CD4-positive, alpha-beta T cell treated with Interleukin-4 for 4 hours (primary cell): ENCODE measurements around the gene TPST2.
"Not testable (repeated sequence)": the region's sequence is repeated elsewhere in the genome, so short reads cannot be mapped to it uniquely, and the experiment has no call there.

Experiments used
- DNase-seq: peaks from one replicate; pipeline ENCODE4 v3.0.0-alpha.2; 2020

TPST2 gene

DNA sequence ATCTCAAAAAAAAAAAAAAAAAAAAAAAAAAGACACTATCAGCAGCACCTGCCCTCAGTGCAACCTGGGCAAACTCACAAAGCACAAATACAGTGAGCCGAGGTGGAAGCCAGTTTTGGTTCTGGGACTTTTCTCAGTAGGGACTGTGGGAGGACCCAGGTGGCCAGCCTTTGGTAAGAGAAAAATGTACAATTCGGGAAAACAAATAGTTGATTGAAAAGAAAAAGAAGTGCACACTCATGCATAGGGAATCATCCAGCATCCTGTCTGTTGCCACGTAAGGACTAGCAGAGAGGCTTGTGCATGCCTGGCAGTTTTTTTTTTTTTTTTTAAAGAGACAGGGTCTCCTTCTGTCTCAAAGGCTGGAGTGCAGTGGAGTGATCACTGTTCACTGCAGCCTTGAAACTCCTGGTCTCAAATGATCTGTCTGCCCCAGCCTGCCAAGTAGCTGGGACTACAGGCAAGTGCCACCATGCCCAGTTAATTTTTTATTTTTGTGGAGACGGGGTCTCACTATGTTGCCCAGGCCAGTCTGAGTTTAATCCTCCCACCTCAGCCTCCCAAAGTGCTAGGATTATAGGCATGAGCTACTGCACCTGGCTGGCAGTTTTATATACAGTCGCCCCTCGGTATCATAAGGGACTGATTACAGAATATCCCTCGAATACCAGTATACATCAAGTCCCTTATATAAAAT, 36.7 kb downstream of the TPST2 start:
- no peak for DNase-seq

DNA sequence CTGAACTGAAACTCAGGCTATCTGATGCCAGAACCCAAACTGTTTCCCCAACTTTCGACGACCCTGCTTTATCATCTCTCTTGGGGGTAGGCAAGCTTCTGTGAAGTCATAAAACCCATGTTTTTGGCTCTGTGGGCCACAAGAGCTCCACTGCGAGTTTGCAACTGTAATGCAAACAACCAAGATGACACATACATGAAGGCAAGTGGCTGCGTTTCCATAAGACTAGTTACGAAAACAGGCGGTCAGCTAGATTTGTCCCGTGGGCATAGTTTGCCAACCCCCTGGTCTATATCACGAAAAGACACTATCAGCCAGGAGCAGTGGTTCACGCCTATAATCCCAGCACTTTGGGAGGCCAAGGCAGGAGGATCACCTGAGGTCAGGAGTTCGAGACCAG, 37.5 kb downstream of the TPST2 start:
- no peak for DNase-seq

DNA sequence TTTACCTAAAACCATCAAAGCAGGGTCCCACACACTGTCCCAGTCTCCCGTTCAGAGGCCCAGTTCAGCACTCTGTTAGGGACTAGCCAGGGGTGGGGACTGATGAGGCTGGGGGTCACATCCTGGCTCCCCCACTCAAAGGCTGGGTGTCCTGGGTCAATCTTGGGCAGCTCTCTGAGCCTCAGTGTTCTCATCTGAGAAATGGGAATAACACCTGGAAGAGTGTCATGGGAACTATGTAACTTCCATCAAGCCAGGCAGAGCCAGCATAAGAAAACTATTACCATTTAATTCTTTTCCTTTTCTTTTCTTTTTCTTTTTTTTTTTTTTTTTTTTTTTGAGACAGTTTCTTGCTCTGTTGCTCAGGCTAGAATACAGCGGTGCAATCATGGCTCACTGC, 38.4 kb downstream of the TPST2 start:
- no peak for DNase-seq

DNA sequence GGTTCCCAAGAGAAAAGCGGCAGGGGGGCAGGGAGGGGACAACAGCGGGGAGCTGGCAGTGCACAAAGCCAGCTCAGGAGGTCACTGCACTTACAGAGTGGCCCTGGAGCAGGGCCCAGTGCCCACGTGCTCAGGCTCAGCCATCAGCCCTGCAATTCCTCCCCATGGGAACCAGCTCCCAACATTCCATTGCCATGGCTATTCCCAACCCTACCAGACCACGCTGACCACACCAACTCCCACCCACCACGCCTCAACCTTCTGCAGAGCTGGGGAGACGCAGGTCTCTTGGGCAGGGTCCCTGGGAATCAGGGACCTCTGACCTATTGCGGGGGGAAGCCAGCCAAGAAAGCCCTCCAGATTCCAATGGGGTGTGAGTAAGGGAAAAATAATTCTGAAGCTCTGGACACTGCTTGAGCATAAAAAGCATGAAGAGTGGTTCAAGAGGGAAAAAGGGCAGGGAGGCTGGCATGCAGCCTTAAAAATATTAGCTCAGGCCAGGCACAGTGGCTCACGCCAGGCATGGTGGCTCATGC, 39.4 kb downstream of the TPST2 start:
- DNase-seq: no peak

DNA sequence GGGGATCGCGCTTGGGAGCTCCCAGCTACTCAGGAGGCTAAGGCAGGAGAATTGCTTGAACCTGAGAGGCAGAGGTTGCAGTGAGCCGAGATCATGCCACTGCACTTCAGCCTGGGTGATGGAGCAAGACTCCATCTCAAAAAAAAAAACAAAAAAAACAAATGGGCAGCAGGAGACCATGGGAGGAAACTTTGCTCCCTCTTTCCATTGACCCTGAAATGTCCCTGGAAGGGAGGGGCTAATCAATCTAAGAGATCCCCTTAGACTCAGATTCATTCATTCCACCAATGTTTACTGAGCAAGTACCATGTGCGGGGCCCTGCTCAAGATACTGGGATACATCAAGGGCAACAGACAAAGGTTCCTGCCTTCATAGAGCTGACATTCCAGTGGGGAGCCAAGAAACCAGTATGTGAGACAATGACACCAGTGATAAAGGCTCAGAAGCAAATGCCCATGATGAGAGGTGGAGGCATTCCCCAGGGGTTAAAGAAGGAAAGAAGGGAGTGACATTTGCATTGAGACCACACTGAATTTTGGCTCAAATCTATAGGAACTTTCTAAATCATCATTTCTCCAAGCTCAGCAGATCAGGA, 39.9 kb downstream of the TPST2 start:
- DNase-seq: no peak

DNA sequence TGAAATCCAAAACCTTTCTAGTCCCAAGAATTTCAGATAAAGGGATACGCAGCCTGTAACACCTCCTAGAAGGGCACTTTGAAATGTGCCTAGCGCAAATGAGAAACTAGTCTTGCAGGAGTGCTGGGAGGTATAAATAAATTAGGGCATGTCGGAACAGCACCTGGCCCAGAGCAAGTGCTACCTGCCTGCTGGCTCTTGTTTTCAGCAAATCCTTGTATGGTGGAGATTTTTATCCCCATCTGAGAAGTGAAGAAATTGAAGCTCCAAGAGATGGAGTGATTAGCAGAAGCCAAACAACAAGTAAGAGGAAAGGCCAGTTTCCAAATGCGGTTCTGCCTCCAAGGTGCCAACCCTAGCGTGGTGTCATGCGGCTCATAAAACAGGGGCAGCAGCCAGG, 40.9 kb downstream of the TPST2 start:
- no peak for DNase-seq

- DNase-seq: no peak
Observed at GRCh38 chr22:26548303-26548702, 41.6 kb downstream of the TPST2 start.

DNA sequence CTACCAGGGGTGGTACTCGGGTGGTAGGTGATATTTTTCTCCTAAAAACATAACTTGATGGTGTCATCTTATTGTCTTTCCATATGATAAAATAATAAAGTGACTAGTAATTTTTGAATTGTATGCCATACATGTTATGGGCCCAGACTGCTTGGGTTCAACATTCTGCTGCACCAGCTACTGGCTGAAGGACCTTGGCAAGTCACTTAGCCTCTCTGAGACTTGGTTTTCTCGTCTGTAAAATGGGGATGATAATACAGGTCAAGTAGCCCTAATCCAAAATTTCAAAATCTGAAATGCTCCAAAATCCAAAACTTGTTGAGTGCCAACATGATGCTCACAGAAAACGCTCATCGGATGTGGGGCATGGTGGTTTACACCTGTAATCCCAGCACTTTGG, 42.1 kb downstream of the TPST2 start:
- no peak for DNase-seq

DNA sequence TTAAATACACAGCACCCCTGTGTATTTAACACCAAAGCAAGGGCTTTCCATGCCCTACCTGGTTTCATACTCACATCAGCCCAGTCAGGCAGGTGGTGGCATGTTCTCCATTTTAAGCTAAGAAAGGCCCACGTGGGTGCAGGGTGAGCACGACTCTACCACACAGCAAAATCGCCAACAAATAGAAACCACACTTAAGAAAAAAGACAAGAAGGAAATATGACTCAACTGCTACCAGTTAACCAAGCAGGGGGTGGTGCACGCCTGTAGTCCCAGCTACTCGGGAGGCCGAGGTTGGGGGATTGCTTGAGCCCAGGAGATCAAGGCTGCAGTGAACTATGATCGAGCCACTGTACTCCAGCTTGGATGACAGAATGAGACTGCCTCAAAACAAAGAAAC, 42.5 kb downstream of the TPST2 start:
- DNase-seq: peak; percentile 50

DNA sequence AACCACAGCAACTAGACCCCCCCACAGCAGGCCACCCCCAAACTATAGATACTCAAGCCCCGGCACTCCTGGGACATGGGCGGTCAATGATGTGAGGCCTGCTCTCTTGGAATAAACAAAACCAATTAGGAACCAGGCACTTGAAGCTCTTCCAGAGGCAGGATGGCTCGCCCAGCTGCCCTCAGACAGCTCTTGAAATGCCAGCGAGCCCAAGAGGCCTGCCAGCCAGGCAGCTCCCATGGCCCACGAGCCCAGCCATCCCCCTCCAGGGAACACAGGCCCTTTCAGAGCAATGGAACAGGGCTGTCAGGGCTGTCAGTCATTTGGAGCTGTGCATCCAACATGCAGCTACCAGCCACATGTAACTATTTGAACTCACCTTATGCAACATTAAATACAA, 43.6 kb downstream of the TPST2 start:
- no peak for DNase-seq

DNA sequence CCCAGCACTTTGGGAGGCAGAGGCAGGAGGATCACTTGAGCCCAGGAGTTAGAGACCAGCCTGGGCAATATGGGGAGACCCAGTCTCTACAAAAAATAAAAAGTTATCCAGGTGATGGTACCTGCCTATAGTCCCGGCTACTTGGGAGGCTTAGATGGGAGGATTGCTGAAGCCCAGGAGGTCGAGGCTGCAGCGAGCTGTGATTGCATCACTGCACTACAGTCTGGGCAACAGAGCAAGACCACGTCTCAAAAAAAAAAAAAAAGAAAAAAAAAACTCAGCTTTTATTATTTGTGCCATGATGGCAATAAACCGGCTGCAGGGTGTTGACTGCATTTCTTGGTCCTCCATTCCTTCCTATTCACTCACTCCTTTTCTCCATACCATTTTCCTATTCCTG, 44.1 kb downstream of the TPST2 start:
- no peak for DNase-seq

- DNase-seq: no peak
Observed at GRCh38 chr22:26545385-26545784, 44.5 kb downstream of the TPST2 start.

GRCh38 chr22:26544489-26544888, 45.4 kb downstream of the TPST2 start:
- DNase-seq: no peak

GRCh38 chr22:26542831-26543230, 47.1 kb downstream of the TPST2 start:
- peak; percentile 23 for DNase-seq

DNA sequence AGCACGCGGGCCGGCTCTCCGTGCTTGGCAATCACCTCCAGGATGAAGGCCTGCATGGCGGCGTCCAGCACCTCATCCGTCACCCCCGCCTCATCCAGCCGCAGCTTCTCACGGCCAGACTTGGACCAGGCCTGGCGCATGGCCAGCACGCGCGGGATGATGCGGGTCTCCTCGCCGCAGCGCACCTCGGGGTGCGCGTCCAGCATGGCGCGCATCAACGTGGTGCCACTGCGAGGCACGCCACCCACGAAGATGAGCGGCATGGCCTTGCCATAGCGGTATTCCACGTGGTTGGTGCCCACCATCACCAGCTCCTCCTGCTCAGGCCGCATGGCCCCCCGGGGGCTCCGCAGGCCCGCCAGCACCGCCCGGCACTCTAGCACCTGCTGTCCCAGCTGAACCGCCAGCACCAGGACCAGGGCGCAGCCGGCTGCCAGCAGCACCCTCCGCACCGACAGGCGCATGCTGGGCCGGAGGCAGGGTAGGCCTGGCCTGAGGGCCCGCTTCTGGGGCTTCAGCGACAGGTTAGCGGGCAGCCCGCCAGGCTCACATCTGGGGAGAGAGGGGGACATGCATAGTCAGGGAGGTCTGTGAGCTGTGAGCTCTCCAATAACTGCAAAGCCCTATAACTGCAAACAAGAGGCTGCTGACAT, 48.6 kb downstream of the TPST2 start:
- no peak for DNase-seq

GRCh38 chr22:26540119-26540518, 49.8 kb downstream of the TPST2 start:
- DNase-seq: no peak

DNA sequence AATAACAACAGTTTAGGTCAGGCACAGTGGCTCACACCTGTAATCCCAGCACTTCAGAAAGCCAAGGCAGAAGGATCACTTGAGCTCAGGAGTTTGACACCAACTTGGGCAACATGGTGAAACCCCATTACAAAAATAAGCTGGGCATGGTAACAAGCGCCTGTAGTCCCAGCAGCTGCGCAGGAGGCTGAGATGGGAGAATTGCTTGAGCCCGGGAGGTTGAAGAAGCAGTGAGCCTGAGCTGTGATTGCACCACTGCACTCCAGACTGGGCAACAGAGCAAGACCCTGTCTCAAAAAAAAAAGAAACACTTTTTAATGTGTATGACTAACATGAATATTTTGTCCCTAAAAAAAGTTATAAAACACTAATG, 53.2 kb downstream of the TPST2 start:
- DNase-seq: no peak

DNA sequence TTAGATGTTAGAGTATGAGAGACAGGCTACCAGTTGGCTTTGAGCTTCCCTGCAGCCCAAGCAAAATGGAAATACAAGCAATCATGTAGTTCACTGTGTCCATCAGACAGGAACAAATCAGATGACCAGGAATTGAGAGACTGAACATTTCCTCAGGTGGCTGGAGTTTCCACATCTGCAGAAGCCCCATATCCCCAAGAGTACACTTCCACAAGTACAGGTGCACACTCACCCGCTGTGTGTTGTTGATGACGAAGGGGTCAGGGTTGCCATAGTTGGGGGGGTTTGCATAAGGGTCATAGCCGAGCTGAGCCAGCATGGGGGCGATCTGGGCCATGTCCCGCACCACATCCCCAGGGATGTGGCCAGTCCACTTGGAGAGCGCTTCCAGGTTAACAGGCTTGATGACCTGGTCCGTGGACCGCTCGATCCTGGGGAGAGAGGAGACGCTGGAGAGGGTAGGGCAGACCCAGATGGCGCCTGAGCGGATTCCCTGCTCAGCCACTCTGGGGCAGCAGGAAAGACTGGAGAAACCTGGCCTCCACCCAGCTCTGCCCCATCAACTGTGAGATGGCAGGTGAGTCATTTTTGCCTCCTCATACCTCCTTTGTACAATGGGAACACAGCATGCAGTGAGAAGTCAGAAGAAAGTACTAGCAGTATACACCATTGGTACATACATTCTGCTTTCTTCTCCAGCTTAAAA, 53.7 kb downstream of the TPST2 start:
- no peak for DNase-seq

GRCh38 chr22:26535603-26535908, 54.4 kb downstream of the TPST2 start:
- DNase-seq: no peak

DNA sequence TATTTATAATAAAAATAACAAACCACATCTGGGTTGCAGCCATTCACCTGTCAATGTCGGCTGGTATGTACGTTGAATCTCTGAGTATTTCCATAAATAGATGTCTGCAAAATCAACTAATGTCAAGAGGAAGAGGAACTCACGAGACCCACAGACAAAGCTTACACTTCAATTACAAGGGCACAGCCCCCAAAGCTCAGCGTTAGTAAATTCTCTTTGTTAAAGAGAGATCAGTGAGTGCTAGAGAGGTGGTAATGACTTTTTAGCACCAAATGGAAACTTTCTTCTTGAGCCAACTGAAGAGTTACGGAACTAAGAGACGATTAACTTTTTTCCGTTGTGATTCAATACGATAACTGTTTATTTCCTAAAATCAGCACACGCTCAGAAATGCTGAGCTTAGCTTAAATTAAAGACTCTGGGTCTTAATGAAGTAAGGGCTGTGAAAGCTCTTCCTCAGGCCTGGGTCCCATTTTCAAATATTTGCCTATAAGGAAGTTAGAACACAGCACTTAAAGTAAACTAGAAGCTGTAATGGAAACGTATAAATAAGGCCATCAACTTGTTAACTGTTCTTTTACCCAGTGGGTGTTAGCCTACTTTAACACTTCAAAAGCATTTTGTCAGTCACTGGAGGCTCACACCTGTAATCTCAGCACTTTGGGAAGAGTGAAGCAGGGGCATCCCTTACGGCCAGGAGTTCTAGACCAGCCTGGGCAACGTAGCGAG, 54.9 kb downstream of the TPST2 start:
- no peak for DNase-seq

DNA sequence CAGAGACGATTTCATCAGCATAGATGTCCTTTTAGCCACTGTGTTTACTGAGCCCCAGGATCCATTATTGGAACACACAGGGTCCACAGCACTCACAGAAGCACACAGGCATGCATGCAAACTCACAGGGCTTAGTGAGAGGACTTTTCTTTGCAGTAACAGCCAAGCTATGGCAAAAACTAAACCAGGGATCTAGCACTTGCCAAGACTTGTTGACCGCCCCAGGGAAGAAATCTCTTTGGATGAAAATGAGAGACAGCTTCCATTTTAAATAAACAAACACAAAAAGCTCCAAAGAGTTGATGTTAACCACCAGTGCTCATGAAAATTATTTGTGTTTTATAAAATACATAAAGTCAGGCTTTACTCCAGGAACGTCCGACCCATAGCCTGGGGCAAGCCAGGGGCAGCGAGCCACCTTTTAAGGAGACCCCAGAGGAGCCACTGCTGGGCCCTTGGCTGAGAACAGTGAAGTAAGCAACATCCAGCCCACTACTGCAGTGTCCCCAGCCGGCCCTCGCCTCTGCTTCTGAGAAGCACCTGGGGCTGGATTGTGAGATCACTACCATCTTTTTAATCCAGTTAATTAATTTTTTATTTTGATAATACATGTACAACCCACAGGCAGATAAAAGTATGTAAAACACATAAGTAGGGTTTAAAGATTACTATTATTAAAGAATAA, 55.6 kb downstream of the TPST2 start:
- no peak for DNase-seq

DNA sequence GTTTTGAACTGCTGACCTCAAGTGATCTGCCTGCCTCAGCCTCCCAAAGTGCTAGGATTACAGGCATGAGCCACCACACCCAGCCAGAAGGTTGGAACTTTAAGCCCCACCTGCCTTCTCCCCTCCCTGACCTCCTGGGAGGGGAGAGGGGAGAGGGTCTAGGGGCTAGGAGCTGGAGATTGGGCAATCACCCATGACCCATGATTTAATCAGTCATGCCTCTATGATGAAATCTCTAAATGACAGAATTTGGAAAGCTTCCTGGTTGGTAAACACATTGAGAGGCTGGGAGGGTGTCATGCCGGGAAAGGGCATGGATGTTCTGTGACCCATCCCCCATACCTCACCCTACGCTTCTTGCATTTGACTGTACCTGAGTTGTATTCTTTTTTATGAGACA, 60.6 kb downstream of the TPST2 start:
- no peak for DNase-seq

DNA sequence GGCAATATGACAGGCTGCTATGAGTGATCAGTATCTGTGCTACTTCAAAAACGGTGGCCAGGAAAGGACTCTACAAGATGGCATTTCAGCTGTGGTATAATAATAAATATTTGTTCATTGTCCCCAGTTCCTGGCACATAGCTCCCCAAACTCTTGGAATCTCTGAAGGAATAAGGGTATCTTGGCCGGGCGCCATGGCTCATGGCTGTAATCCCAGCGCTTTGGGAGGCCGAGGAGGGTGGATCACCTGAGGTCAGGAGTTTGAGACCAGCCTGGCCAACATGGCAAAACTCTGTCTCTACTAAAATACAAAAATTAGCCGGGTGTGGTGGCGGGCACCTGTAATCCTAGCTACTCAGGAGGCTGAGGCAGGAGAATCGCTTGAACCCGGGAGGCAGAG, 61.4 kb downstream of the TPST2 start:
- DNase-seq: not testable (repeated sequence)
